Psoas muscle (tissue), 8 donors: ENCODE data around the gene MOG. TPM values are rescaled to one million over a fixed set of nuclear protein-coding genes. Genes with fewer than 3 reads are reported as not detected.

Experiments used
- ATAC-seq, 4 donors: fragments of 200-7000 bp; cut with Tn5 transposase; one replicate each; pipeline ENCODE4 v1.9.1; 2020; ENCODE audit warnings: moderate library complexity in 3 of 4, mild to moderate bottlenecking in 2 of 4
- DNase-seq, 2 donors: peaks; one replicate each; pipeline ENCODE4 v3.0.0-alpha.2; 2020
- H3K27ac ChIP-seq: fragments of 200-600 bp; one replicate; pipeline ENCODE4 v1.8.0; 2022
- H3K27me3 ChIP-seq, 3 donors: fragments of 200-600 bp in 1 of 3; one replicate each; pipeline versions ENCODE4 v1.6.1 to v1.8.0; 2013 to 2022; ENCODE audit warnings: low read length in 2 of 3, mild to moderate bottlenecking in 2 of 3, moderate library complexity in 1 of 3; ENCODE audit not compliant: insufficient read depth in 3 of 3
- H3K36me3 ChIP-seq, 2 donors: fragments of 200-600 bp in 1 of 2; one replicate each; pipeline versions ENCODE4 v1.6.1 to v1.8.0; 2013 to 2022; ENCODE audit warnings: low read depth in 1 of 2, mild to moderate bottlenecking in 1 of 2, moderate library complexity in 1 of 2; ENCODE audit not compliant: insufficient read depth in 1 of 2
- H3K4me1 ChIP-seq: fragments of 200-600 bp; one replicate; pipeline ENCODE4 v1.8.0; 2022
- H3K4me3 ChIP-seq: fragments of 200-600 bp; one replicate; pipeline ENCODE4 v1.8.0; 2022; ENCODE audit warnings: mild to moderate bottlenecking
- H3K9me3 ChIP-seq: fragments of 200-600 bp; one replicate; pipeline ENCODE4 v1.8.0; 2022
- CTCF ChIP-seq: fragments of 200-600 bp; IDR thresholded peaks from one replicate; pipeline ENCODE4 v1.8.0; 2022; ENCODE audit warnings: antibody characterized with exemption
- WGBS, 3 donors: extraction: QIAGEN DNeasy Blood & Tissue Kit; methylation state at CpG; one replicate each; pipeline versions ENCODE4 v1.1.6 to v1.1.7; 2013; 5-methylcytosine and 5-hydroxymethylcytosine counted together
- intact Hi-C, 2 donors: fragments of 100-400 bp; cut with DNase I; formaldehyde crosslinking; loops; one replicate each; pipeline versions ENCODE4 v1.11.0 to v1.14.2; 2022
- long read RNA-seq, 2 donors: library from polyadenylated mRNA; unstranded; transcript quantifications; one replicate each; pipeline ENCODE4 v2.0.0, GENCODE V29; 2021
- polyA plus RNA-seq, 3 donors: library from polyadenylated mRNA; stranded (reverse); fragments of 200-250 nt; gene quantifications; one replicate each; pipeline ENCODE4 v1.2.3, GENCODE V29; 2013
- total RNA-seq, 4 donors: library from RNA; stranded (reverse); fragmentation: NEBNext Ultra II Directional in 2 of 4; extraction: Animal tissue kit (Norgen Biotek cat#: 25700) in 2 of 4; gene quantifications; one replicate each; pipeline versions ENCODE4 v1.2.1 to v1.2.4, GENCODE V29; 2021 to 2023
- donor health status: healthy with polysubstance abuse.
- donor health status: DM: no; HTN: no; CAD: no; lungs with moderate emphysema.
- donor health status: Bipolar disorder and iron deficiency.
- donor health status: healthy.
- donor health status: DM: yes; HTN: yes; CAD: no.
- donor health status: DM: no; HTN: no; CAD: no.
- donor health status: DM: no; HTN: no; CAD: no.
- donor health status: DM: yes; HTN: yes; CAD: no.

MOG gene
- total RNA-seq (not detected), polyA plus RNA-seq (under 1 TPM in 1 of 3 donors, not detected in 2; 0.08 TPM)
- long read RNA-seq, donor 1 = 0 reads
- long read RNA-seq, donor 2 = 0 reads

- intact Hi-C loops = no loop called here
- H3K27ac ChIP-seq = no peak within 1 kb of the TSS
- DNase-seq (no peak), ATAC-seq (no peak)
- no peak for TF ChIP-seq CTCF
- no peaks in the 10 kb centered on the region for H3K4me1 ChIP-seq
- H3K9me3 ChIP-seq = no peaks in the 10 kb centered on the region
- peaks cover 0 to 20% (median 0%) of the 10 kb centered on the region in 3 donors for H3K27me3 ChIP-seq
- no peaks in the 10 kb centered on the region for H3K36me3 ChIP-seq
- WGBS, 3 donors = 45 to 62% (median 58%) methylated on average over 4 of the region's 4 CpGs
- no peak within 1 kb of the TSS for H3K4me3 ChIP-seq
Measured at GRCh38 chr6:29656798-29657197, at the start of gene MOG. TSS of gene MOG (plus strand) at chr6:29657092. CDS start at chr6:29657210, 118 bp downstream.

GRCh38 chr6:29608131-29608530 is 48.8 kb upstream of the MOG start:
- Histone ChIP-seq H3K9me3 (no peaks in the 10 kb centered on the region), H3K4me3 (no peak overlapping the region), H3K27me3 (peaks cover 0 to 2% (median under 1%) of the 10 kb centered on the region in 3 donors), H3K4me1 (no peaks in the 10 kb centered on the region), H3K27ac (no peak overlapping the region), H3K36me3 (peaks cover 0 to 25% of the 10 kb centered on the region in 2 donors)
- DNase-seq = no peak
- no peak for TF ChIP-seq CTCF
- ATAC-seq = no peak
- intact Hi-C loops = no loop called here

GRCh38 chr6:29610540-29610939 is 46.4 kb upstream of the MOG start:
- no peak overlapping the region for H3K4me3 ChIP-seq
- no peaks in the 10 kb centered on the region for H3K4me1 ChIP-seq
- DNase-seq = no peak
- H3K9me3 ChIP-seq = no peaks in the 10 kb centered on the region
- ATAC-seq = no peak
- TF ChIP-seq CTCF = no peak
- intact Hi-C loops = no loop called here
- H3K36me3 ChIP-seq = peaks cover 0 to 27% of the 10 kb centered on the region in 2 donors
- H3K27ac ChIP-seq = no peak overlapping the region
- H3K27me3 ChIP-seq = no peaks in the 10 kb centered on the region
- 88 to 89% (median 88%) methylated on average over 4 of the region's 4 CpGs for WGBS, 3 donors

- intact Hi-C loops = no loop called here
- ATAC-seq (no peak), DNase-seq (no peak)
- Histone ChIP-seq H3K9me3 (no peaks in the 10 kb centered on the region), H3K36me3 (peaks cover 0 to 24% of the 10 kb centered on the region in 2 donors), H3K27ac (no peak overlapping the region), H3K4me1 (no peaks in the 10 kb centered on the region), H3K4me3 (no peak overlapping the region), H3K27me3 (no peaks in the 10 kb centered on the region)
- WGBS, 3 donors = 77 to 85% (median 84%) methylated on average over 4 of the region's 4 CpGs
- no peak for TF ChIP-seq CTCF
Measured at GRCh38 chr6:29611426-29611825, 45.5 kb upstream of the MOG start.
